ENCODE measurements around the gene SMCO4.

SMCO4 gene

GRCh38 chr11:93492464-93493251 lies 50.5 kb downstream of the SMCO4 start:
- TF ChIP-seq GATA2 (IDR thresholded peaks at IDR 0.05; ENCODE audit: low read depth, low read length) (no peak), GATA3 (IDR thresholded peaks at IDR 0.05; ENCODE audit: low read depth, low read length) (no peak)

DNA sequence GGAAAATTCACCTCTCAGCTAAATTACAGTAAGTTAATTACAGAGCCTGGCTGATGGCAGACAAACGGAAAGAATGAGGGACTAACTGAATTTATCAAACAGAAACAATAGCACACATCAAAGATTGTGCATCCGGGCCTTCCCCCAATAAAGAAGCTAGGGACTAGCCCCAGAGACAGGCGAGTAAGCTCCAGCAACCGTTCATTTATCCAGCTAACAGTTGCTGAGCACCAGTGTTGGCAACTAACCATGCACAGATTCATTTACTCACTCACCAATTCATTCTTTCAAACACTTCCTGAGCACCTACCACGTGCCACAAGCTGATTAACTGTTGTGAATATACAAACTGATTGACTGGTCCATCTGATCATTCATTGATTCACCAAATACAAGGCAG lies 51.2 kb downstream of the SMCO4 start:
- TF ChIP-seq GATA2 (IDR thresholded peaks at IDR 0.05; ENCODE audit: low read depth, low read length) (no peak), GATA3 (IDR thresholded peaks at IDR 0.05; ENCODE audit: low read depth, low read length) (no peak)

GRCh38 chr11:93490996-93491618 lies 52.1 kb downstream of the SMCO4 start:
- TF ChIP-seq GATA2 (IDR thresholded peaks at IDR 0.05; ENCODE audit: low read depth, low read length): no peak
- no peak for TF ChIP-seq GATA3 (IDR thresholded peaks at IDR 0.05; ENCODE audit: low read depth, low read length)

DNA sequence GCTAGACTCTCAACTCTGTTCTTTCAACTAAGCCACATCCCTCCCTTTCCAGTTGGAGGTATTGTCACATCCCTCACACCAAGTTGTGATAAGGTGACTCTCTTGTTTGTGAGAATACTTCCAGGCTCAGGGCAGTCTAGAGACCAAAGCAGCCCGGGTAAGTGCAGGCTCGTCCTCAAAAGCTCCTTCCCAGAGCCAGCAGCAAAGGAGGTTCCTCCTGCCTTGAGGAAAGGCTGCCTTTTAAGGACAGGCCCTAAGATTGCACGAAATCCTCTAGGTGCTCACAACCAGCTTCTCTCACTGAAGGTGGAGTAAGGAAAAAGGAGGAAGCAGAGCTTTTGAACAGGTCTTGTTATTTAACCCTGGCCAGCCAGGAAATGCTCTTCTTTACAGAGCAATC lies 53.4 kb downstream of the SMCO4 start:
- no peak for TF ChIP-seq GATA3 (IDR thresholded peaks at IDR 0.05; ENCODE audit: low read depth, low read length)
- TF ChIP-seq GATA2 (IDR thresholded peaks at IDR 0.05; ENCODE audit: low read depth, low read length): no peak

- no peak for TF ChIP-seq GATA2 (IDR thresholded peaks at IDR 0.05; ENCODE audit: low read depth, low read length)
- no peak for TF ChIP-seq GATA3 (IDR thresholded peaks at IDR 0.05; ENCODE audit: low read depth, low read length)
These were observed 56.1 kb downstream of the SMCO4 start for GRCh38 chr11:93487032-93487483.

GRCh38 chr11:93485983-93486382 lies 57.2 kb downstream of the SMCO4 start:
- TF ChIP-seq GATA2 (IDR thresholded peaks at IDR 0.05; ENCODE audit: low read depth, low read length) (no peak), GATA3 (IDR thresholded peaks at IDR 0.05; ENCODE audit: low read depth, low read length) (no peak)

- TF ChIP-seq GATA2 (IDR thresholded peaks at IDR 0.05; ENCODE audit: low read depth, low read length) (no peak), GATA3 (IDR thresholded peaks at IDR 0.05; ENCODE audit: low read depth, low read length) (no peak)
These were observed 58.5 kb downstream of the SMCO4 start for GRCh38 chr11:93484716-93485115.

GRCh38 chr11:93482556-93482955 lies 60.6 kb downstream of the SMCO4 start:
- TF ChIP-seq GATA2 (IDR thresholded peaks at IDR 0.05; ENCODE audit: low read depth, low read length) (no peak), GATA3 (IDR thresholded peaks at IDR 0.05; ENCODE audit: low read depth, low read length) (no peak)

- no peak for TF ChIP-seq GATA3 (IDR thresholded peaks at IDR 0.05; ENCODE audit: low read depth, low read length)
- TF ChIP-seq GATA2 (IDR thresholded peaks at IDR 0.05; ENCODE audit: low read depth, low read length): no peak
These were observed 61.5 kb downstream of the SMCO4 start for GRCh38 chr11:93481696-93482095.

DNA sequence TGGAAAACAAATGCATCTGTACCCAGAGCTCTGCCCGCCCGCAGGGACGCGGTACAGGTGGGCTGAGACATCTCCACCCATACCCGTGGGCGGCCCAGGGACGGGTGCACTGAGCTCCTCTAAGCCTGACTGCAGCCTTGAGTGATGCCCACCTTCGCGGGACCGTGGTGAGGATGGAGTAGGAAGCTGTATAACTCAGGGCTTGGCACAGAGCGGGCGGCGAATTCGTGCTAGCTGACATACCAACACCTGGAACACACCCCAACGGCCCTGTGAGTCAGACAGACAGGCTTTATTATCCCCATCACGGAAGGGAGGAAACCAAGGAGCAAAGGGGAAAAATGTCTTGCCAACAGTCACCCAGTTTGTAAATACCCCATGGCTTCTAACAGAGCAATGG lies 61.9 kb downstream of the SMCO4 start:
- TF ChIP-seq GATA3 (IDR thresholded peaks at IDR 0.05; ENCODE audit: low read depth, low read length) (no peak), GATA2 (IDR thresholded peaks at IDR 0.05; ENCODE audit: low read depth, low read length) (no peak)

- TF ChIP-seq GATA2 (IDR thresholded peaks at IDR 0.05; ENCODE audit: low read depth, low read length): no peak
These were observed 62.4 kb downstream of the SMCO4 start for GRCh38 chr11:93480756-93481155.

GRCh38 chr11:93480256-93480655 lies 62.9 kb downstream of the SMCO4 start:
- no peak for TF ChIP-seq GATA2 (IDR thresholded peaks at IDR 0.05; ENCODE audit: low read depth, low read length)
- no peak for TF ChIP-seq GATA3 (IDR thresholded peaks at IDR 0.05; ENCODE audit: low read depth, low read length)

DNA sequence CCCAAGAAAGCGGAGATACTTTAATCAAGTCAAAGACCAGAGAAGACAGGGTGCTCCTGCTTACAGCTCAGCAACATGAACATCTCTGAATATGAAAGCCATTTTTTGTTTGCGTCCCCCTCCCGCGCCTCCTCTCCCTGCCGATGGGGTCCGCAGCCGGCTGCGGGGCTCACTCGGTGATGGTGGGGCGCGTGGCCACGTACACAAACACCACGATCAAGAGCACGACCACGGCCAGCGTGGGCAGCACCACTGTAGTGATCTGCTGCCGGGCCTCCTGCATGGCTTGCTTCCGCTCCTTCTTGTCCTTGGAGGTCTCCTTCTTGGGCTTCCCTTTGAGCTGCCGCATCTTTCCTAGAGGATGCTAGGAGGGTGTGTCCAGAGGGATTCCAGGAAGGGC lies 64.3 kb downstream of the SMCO4 start:
- no peak for TF ChIP-seq GATA3 (IDR thresholded peaks at IDR 0.05; ENCODE audit: low read depth, low read length)
- TF ChIP-seq GATA2 (IDR thresholded peaks at IDR 0.05; ENCODE audit: low read depth, low read length): no peak

GRCh38 chr11:93477684-93478234 lies 65.4 kb downstream of the SMCO4 start:
- TF ChIP-seq GATA2 (IDR thresholded peaks at IDR 0.05; ENCODE audit: low read depth, low read length) (no peak), GATA3 (IDR thresholded peaks at IDR 0.05; ENCODE audit: low read depth, low read length) (no peak)

DNA sequence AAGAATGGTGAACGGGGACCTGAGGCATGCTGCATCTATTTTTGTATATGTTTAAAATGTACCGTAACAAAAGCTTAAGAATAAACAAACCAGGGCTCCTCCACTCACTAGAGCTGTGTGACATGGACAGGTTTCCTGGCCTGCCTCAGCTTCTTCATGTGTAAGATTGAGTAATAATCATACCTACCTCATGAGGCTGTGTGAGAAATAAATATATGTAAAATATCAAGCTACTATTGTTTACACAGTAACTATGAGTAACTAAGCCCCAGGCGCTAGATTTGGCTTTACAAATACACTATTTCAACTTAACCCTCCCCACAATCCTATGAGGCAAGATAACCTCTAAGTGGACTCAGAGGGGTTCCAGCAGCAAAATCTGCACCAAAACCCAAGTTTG lies 66.4 kb downstream of the SMCO4 start:
- no peak for TF ChIP-seq GATA2 (IDR thresholded peaks at IDR 0.05; ENCODE audit: low read depth, low read length)
- TF ChIP-seq GATA3 (IDR thresholded peaks at IDR 0.05; ENCODE audit: low read depth, low read length): no peak

Data from SH-SY5Y (cell line).